Prostate gland (tissue), 2 donors: ENCODE data around the gene ASIC1.

Experiments
- POLR2A ChIP-seq: fragments of 450-650 bp; IDR thresholded peaks from one replicate; pipeline ENCODE4 v1.6.1; 2016; ENCODE audit warnings: antibody characterized with exemption, mild to moderate bottlenecking
- POLR2AphosphoS5 ChIP-seq: sonication (generic); formaldehyde crosslinking; IDR thresholded peaks from one replicate; pipeline ENCODE4 v1.6.1; 2017; ENCODE audit warnings: antibody characterized with exemption
- TF ChIP-seq, protein P1 (sequence below), 4 experiments: fragments of 200-600 bp in 2 of 4; fragments of 450-650 bp in 2 of 4; sonication (generic) in 2 of 4; IDR thresholded peaks; 1 replicate in 3 of 4; 2 replicates in 1 of 4; pipeline ENCODE4 v1.5.1; 2016 to 2019; ENCODE audit warnings: antibody characterized with exemption in 4 of 4, mild to moderate bottlenecking in 2 of 4, moderate library complexity in 2 of 4

DNA sequence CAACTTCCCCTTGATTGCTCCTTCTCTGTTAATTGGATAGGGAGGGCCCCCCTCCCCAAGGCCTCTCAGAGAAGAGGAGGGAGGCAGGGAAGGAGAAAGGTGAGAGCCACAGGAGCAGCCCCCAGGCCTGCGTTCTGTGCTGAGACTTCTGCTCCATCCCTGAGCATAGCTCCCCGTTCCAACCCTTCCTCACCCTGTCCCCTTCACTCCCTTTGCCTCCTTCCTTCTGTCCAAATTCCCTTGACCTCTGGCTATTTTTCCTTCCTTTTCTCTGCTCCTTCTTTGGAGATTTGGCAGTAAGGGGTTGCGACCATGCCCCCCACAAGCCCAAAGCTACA lies 788 bp upstream of the ASIC1 start:
- TF ChIP-seq, protein P1, sequence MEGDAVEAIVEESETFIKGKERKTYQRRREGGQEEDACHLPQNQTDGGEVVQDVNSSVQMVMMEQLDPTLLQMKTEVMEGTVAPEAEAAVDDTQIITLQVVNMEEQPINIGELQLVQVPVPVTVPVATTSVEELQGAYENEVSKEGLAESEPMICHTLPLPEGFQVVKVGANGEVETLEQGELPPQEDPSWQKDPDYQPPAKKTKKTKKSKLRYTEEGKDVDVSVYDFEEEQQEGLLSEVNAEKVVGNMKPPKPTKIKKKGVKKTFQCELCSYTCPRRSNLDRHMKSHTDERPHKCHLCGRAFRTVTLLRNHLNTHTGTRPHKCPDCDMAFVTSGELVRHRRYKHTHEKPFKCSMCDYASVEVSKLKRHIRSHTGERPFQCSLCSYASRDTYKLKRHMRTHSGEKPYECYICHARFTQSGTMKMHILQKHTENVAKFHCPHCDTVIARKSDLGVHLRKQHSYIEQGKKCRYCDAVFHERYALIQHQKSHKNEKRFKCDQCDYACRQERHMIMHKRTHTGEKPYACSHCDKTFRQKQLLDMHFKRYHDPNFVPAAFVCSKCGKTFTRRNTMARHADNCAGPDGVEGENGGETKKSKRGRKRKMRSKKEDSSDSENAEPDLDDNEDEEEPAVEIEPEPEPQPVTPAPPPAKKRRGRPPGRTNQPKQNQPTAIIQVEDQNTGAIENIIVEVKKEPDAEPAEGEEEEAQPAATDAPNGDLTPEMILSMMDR (IDR thresholded peaks at IDR 0.05), result no peak
- TF ChIP-seq POLR2A, result no peak
- no peak for TF ChIP-seq POLR2AphosphoS5
